PFSK-1 (cell line): ENCODE results near the gene RELL1.

Experiments
- POLR2AphosphoS5 ChIP-seq: IDR thresholded peaks from 2 replicates; pipeline ENCODE4 v1.6.1; 2012; ENCODE audit warnings: low read depth, mild to moderate bottlenecking, control low read depth, low read length, moderate library complexity
- REST ChIP-seq, 2 experiments: IDR thresholded peaks; 2 replicates each; pipeline versions ENCODE4 v1.6.1 to v1.8.0; 2011 to 2012; ENCODE audit warnings: low read depth in 2 of 2, low read length in 2 of 2, control low read depth in 1 of 2, inconsistent platforms in 1 of 2, mild to moderate bottlenecking in 1 of 2, moderate library complexity in 1 of 2; ENCODE audit not compliant: insufficient read depth in 1 of 2
- SIN3A ChIP-seq: IDR thresholded peaks from 2 replicates; pipeline ENCODE4 v1.6.1; 2012; ENCODE audit warnings: mild to moderate bottlenecking, low read length, moderate library complexity, borderline replicate concordance; ENCODE audit not compliant: insufficient read depth
- TAF1 ChIP-seq: IDR thresholded peaks from 2 replicates; pipeline ENCODE4 v1.6.1; 2012; ENCODE audit warnings: low read length, control low read depth, borderline replicate concordance; ENCODE audit not compliant: insufficient read depth

GRCh38 chr4:37674439-37674838 is 11.7 kb downstream of the RELL1 start:
- no peak for TF ChIP-seq POLR2AphosphoS5
- TF ChIP-seq REST (IDR thresholded peaks at IDR 0.05; ENCODE audit: insufficient read depth in 1 of 2, low read depth in 2 of 2, low read length in 2 of 2), result no peak
- TF ChIP-seq TAF1, result no peak
- no peak for TF ChIP-seq SIN3A
